ENCODE data around the gene ZNF223. TPM values are rescaled to one million over a fixed set of nuclear protein-coding genes. Genes with fewer than 3 reads are reported as not detected.

The ZNF223 gene
- total and polyA plus RNA-seq, 9 of the 15 experiments (the other 6 are each of a cell fraction or from before 2014, with no cell fraction given): 0.21 to 1.8 (median 0.71) TPM

DNA sequence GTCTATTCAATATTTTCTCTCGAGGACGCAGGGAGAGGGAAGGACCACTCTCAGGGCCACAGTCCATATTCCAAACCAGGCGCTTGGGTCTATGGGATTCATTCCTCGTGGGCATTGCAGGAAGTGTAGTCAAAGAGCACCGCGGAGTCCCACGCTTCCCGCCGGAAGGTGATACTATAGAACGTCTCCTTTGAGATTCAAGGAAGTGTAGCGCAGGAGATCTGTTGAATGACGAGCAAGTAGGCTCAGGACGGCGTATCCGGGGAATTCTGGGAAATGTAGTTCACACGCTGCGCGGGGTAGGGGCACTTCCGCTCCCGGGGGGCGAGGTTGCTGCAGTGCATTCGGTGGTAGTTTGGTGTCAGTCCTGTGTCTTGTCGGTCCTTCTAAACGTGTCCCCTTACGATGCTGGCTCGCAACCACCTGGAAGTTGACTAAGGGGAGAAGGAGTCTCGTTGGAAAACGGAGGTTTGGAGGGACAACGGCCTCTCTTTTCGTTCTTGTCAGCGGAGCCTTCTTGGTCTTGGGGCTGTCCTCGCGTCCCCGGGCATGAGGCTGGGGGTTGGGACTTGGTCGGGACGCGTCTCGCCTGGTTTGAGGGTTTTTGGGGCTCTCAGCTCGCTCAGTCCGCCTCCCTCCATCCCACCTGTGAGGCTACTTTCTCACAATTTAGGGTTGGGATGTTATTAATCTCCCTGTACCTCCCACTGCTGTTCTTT lies 20.1 kb downstream of the ZNF223 start, which contains the start of gene ZNF284 (continued):
- TF ChIP-seq, protein P1, sequence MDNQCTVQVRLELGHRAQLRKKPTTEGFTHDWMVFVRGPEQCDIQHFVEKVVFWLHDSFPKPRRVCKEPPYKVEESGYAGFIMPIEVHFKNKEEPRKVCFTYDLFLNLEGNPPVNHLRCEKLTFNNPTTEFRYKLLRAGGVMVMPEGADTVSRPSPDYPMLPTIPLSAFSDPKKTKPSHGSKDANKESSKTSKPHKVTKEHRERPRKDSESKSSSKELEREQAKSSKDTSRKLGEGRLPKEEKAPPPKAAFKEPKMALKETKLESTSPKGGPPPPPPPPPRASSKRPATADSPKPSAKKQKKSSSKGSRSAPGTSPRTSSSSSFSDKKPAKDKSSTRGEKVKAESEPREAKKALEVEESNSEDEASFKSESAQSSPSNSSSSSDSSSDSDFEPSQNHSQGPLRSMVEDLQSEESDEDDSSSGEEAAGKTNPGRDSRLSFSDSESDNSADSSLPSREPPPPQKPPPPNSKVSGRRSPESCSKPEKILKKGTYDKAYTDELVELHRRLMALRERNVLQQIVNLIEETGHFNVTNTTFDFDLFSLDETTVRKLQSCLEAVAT (IDR thresholded peaks at IDR 0.05): peak in 1 of 2 experiments; percentile 80; a peak in 1 of 4 replicates
- no peak for TF ChIP-seq MTF1 (CRISPR knock-in tag; IDR thresholded peaks at IDR 0.05; ENCODE audit: borderline replicate concordance)
- TF ChIP-seq, protein P2, sequence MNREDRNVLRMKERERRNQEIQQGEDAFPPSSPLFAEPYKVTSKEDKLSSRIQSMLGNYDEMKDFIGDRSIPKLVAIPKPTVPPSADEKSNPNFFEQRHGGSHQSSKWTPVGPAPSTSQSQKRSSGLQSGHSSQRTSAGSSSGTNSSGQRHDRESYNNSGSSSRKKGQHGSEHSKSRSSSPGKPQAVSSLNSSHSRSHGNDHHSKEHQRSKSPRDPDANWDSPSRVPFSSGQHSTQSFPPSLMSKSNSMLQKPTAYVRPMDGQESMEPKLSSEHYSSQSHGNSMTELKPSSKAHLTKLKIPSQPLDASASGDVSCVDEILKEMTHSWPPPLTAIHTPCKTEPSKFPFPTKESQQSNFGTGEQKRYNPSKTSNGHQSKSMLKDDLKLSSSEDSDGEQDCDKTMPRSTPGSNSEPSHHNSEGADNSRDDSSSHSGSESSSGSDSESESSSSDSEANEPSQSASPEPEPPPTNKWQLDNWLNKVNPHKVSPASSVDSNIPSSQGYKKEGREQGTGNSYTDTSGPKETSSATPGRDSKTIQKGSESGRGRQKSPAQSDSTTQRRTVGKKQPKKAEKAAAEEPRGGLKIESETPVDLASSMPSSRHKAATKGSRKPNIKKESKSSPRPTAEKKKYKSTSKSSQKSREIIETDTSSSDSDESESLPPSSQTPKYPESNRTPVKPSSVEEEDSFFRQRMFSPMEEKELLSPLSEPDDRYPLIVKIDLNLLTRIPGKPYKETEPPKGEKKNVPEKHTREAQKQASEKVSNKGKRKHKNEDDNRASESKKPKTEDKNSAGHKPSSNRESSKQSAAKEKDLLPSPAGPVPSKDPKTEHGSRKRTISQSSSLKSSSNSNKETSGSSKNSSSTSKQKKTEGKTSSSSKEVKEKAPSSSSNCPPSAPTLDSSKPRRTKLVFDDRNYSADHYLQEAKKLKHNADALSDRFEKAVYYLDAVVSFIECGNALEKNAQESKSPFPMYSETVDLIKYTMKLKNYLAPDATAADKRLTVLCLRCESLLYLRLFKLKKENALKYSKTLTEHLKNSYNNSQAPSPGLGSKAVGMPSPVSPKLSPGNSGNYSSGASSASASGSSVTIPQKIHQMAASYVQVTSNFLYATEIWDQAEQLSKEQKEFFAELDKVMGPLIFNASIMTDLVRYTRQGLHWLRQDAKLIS (CRISPR knock-in tag; IDR thresholded peaks at IDR 0.05): no peak
- peak; percentile 89 for TF ChIP-seq MEIS2 (IDR thresholded peaks at IDR 0.05; ENCODE audit: partially characterized antibody)
- no peak for TF ChIP-seq KLF13 (tag; IDR thresholded peaks at IDR 0.05; ENCODE audit: borderline replicate concordance, low read depth)
- TF ChIP-seq TARDBP (IDR thresholded peaks at IDR 0.05): no peak
- no peak for TF ChIP-seq RCOR1 (IDR thresholded peaks at IDR 0.05; ENCODE audit: borderline replicate concordance in 1 of 2, low read depth in 2 of 2, low read length in 2 of 2)
- TF ChIP-seq CTBP1 (IDR thresholded peaks at IDR 0.05; ENCODE audit: borderline replicate concordance): peak; percentile 40; the same call in 1 of the 2 replicates
- TF ChIP-seq, protein P3, sequence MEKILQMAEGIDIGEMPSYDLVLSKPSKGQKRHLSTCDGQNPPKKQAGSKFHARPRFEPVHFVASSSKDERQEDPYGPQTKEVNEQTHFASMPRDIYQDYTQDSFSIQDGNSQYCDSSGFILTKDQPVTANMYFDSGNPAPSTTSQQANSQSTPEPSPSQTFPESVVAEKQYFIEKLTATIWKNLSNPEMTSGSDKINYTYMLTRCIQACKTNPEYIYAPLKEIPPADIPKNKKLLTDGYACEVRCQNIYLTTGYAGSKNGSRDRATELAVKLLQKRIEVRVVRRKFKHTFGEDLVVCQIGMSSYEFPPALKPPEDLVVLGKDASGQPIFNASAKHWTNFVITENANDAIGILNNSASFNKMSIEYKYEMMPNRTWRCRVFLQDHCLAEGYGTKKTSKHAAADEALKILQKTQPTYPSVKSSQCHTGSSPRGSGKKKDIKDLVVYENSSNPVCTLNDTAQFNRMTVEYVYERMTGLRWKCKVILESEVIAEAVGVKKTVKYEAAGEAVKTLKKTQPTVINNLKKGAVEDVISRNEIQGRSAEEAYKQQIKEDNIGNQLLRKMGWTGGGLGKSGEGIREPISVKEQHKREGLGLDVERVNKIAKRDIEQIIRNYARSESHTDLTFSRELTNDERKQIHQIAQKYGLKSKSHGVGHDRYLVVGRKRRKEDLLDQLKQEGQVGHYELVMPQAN (IDR thresholded peaks at IDR 0.05; ENCODE audit: borderline replicate concordance): no peak
- TF ChIP-seq MECOM (CRISPR knock-in tag; IDR thresholded peaks at IDR 0.05): 0 out of 2 replicates have a peak, but pooled peaks have one; percentile 23
- TF ChIP-seq ESRRA (IDR thresholded peaks at IDR 0.05; ENCODE audit: borderline replicate concordance, low read depth): 0 out of 2 replicates have a peak, but pooled peaks have one; percentile 35
- TF ChIP-seq MTA3 (IDR thresholded peaks at IDR 0.05; ENCODE audit: borderline replicate concordance): peak; percentile 35; the same call in 1 of the 2 replicates
- TF ChIP-seq, protein P4, sequence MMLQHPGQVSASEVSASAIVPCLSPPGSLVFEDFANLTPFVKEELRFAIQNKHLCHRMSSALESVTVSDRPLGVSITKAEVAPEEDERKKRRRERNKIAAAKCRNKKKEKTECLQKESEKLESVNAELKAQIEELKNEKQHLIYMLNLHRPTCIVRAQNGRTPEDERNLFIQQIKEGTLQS (IDR thresholded peaks at IDR 0.05): no peak
- TF ChIP-seq, protein P4 (CRISPR knock-in tag; conservative IDR thresholded peaks at IDR 0.05): no peak
- TF ChIP-seq, protein P5, sequence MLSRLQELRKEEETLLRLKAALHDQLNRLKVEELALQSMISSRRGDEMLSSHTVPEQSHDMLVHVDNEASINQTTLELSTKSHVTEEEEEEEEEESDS (CRISPR knock-in tag; IDR thresholded peaks at IDR 0.05): no peak
- TF ChIP-seq, protein P6, sequence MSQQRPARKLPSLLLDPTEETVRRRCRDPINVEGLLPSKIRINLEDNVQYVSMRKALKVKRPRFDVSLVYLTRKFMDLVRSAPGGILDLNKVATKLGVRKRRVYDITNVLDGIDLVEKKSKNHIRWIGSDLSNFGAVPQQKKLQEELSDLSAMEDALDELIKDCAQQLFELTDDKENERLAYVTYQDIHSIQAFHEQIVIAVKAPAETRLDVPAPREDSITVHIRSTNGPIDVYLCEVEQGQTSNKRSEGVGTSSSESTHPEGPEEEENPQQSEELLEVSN (IDR thresholded peaks at IDR 0.05; ENCODE audit: borderline replicate concordance in 1 of 2, extremely low read depth in 1 of 2, insufficient read depth in 1 of 2, insufficient read length in 1 of 2, low read depth in 1 of 2, low read length in 1 of 2, poor library complexity in 1 of 2, severe bottlenecking in 1 of 2): peak; percentile 72 to 75
